Adrenal gland (tissue), 5 donors: ENCODE measurements around the gene SP140.

ENCODE experiments used
- CTCF ChIP-seq, 6 experiments: fragments of 450-650 bp in 4 of 6; fragments of 200-600 bp in 2 of 6; sonication (generic) in 1 of 6; IDR thresholded peaks; 1 replicate in 5 of 6; 2 replicates in 1 of 6; pipeline versions ENCODE4 v1.5.1 to v1.8.0; 2016 to 2021; ENCODE audit warnings: antibody characterized with exemption in 6 of 6, mild to moderate bottlenecking in 2 of 6, moderate library complexity in 1 of 6
- POLR2A ChIP-seq, 2 donors: fragments of 450-650 bp; IDR thresholded peaks; one replicate each; pipeline ENCODE4 v1.6.1; 2017; ENCODE audit warnings: antibody characterized with exemption in 2 of 2, mild to moderate bottlenecking in 2 of 2, moderate library complexity in 1 of 2
- donor health status: DM: no; HTN: no; CAD: no.

GRCh38 chr2:230267059-230267458, 41.5 kb downstream of the SP140 start:
- no peak for TF ChIP-seq CTCF (IDR thresholded peaks at IDR 0.05)
- no peak for TF ChIP-seq POLR2A (IDR thresholded peaks at IDR 0.05)
